Measurements from ENCODE around the gene ZFHX3.

GRCh38 chr16:72829846-72830775 is 217.8 kb downstream of the ZFHX3 start:
- TF ChIP-seq EZH2 (IDR thresholded peaks at IDR 0.05) (no peak), POLR2AphosphoS5 (IDR thresholded peaks at IDR 0.05; ENCODE audit: borderline replicate concordance, low read depth, low read length) (no peak)

All from SK-N-MC (cell line).